GM23338 (cell line): Measurements from ENCODE around the gene TENM4. TPM values are rescaled to one million over a fixed set of nuclear protein-coding genes. Genes with fewer than 3 reads are reported as not detected.

Experiments used
- ATAC-seq: fragments of 200-7000 bp; cut with Tn5 transposase; 3 replicates; pipeline ENCODE4 v1.9.1; 2020
- DNase-seq: peaks from one replicate; pipeline ENCODE4 v3.0.0-alpha.2; 2015; ENCODE audit warnings: low spot score
- H2AFZ ChIP-seq: fragments of 200-600 bp; sonication (generic); 2 replicates; pipeline ENCODE4 v1.8.0; 2016; ENCODE audit warnings: antibody characterized with exemption, mild to moderate bottlenecking, moderate library complexity
- H3F3A ChIP-seq: fragments of 200-600 bp; sonication (generic); replicated peaks from 2 replicates; pipeline ENCODE4 v1.8.0; 2017; ENCODE audit warnings: antibody characterized with exemption, mixed run types, low read depth
- H3K27ac ChIP-seq: fragments of 200-600 bp; sonication (generic); 2 replicates; pipeline ENCODE4 v1.6.1; 2016; ENCODE audit warnings: low read depth
- H3K27me3 ChIP-seq: fragments of 200-600 bp; sonication (generic); 2 replicates; pipeline ENCODE4 v1.8.0; 2016; ENCODE audit warnings: mild to moderate bottlenecking, mixed run types, moderate library complexity; ENCODE audit not compliant: insufficient read depth
- H3K36me3 ChIP-seq: fragments of 200-600 bp; sonication (generic); 2 replicates; pipeline ENCODE4 v1.8.0; 2016; ENCODE audit warnings: mild to moderate bottlenecking; ENCODE audit not compliant: insufficient read depth
- H3K4me1 ChIP-seq: fragments of 200-600 bp; sonication (generic); 2 replicates; pipeline ENCODE4 v1.8.0; 2016; ENCODE audit warnings: mild to moderate bottlenecking, moderate library complexity; ENCODE audit not compliant: insufficient read depth
- H3K4me2 ChIP-seq: fragments of 200-600 bp; sonication (generic); 2 replicates; pipeline ENCODE4 v1.7.1; 2017; ENCODE audit warnings: mixed run types
- H3K4me3 ChIP-seq: fragments of 200-600 bp; sonication (generic); 2 replicates; pipeline ENCODE4 v1.6.1; 2016; ENCODE audit warnings: mixed run types
- H3K79me2 ChIP-seq: fragments of 200-600 bp; sonication (generic); replicated peaks from 2 replicates; pipeline ENCODE4 v1.8.0; 2017; ENCODE audit warnings: mild to moderate bottlenecking; ENCODE audit not compliant: insufficient read depth
- H3K9me2 ChIP-seq: fragments of 200-600 bp; sonication (generic); 2 replicates; pipeline ENCODE4 v1.8.0; 2017; ENCODE audit not compliant: insufficient read depth
- H4K20me1 ChIP-seq: fragments of 200-600 bp; sonication (generic); replicated peaks from 2 replicates; pipeline ENCODE4 v1.8.0; 2017; ENCODE audit warnings: mild to moderate bottlenecking; ENCODE audit not compliant: insufficient read depth
- H3K27ac Mint-ChIP-seq: 2 replicates; pipeline ENCODE4 v1.8.0; 2020; ENCODE audit warnings: inconsistent platforms, mild to moderate bottlenecking, moderate library complexity, mixed read lengths
- H3K27me3 Mint-ChIP-seq: 3 replicates; pipeline ENCODE4 v1.8.0; 2022; ENCODE audit warnings: low read depth, mild to moderate bottlenecking, moderate library complexity, mixed read lengths, inconsistent platforms; ENCODE audit not compliant: insufficient read depth, poor library complexity
- H3K36me3 Mint-ChIP-seq: 3 replicates; pipeline ENCODE4 v1.8.0; 2021; ENCODE audit warnings: low read depth, mild to moderate bottlenecking, inconsistent platforms, moderate library complexity, mixed read lengths
- H3K4me1 Mint-ChIP-seq: 3 replicates; pipeline ENCODE4 v1.8.0; 2020; ENCODE audit warnings: mild to moderate bottlenecking, inconsistent platforms, mixed read lengths
- H3K4me3 Mint-ChIP-seq: 3 replicates; pipeline ENCODE4 v1.8.0; 2021; ENCODE audit warnings: moderate library complexity, mild to moderate bottlenecking, inconsistent platforms, mixed read lengths
- H3K9me3 Mint-ChIP-seq: 3 replicates; pipeline ENCODE4 v1.8.0; 2020; ENCODE audit warnings: moderate library complexity, mild to moderate bottlenecking, inconsistent platforms, mixed read lengths
- CREB1 ChIP-seq: fragments of 250-450 bp; sonication (Bioruptor Pico); IDR thresholded peaks from 2 replicates; pipeline ENCODE4 v1.5.0; 2020; ENCODE audit warnings: low read depth, mild to moderate bottlenecking, moderate library complexity
- POLR2AphosphoS5 ChIP-seq: IDR thresholded peaks from 2 replicates; pipeline ENCODE4 v1.6.1; 2016; ENCODE audit warnings: antibody characterized with exemption, low read depth
- REST ChIP-seq: IDR thresholded peaks from one replicate; pipeline ENCODE4 v1.6.1; 2018; ENCODE audit warnings: antibody characterized with exemption; ENCODE audit not compliant: unreplicated experiment
- polyA plus RNA-seq: library from polyadenylated mRNA; unstranded; fragments of >200 nt; fragmentation: Nextera tagmentation; extraction: Ambion mirVana; gene quantifications from 2 replicates; pipeline ENCODE4 v1.2.1, GENCODE V29; 2016
- total RNA-seq: library from RNA; depleted of rRNA; stranded (reverse); fragments of >200 nt; shearing (Covaris generic); gene quantifications from 2 replicates; pipeline ENCODE4 v1.2.3, GENCODE V29; 2014

Gene TENM4
- total and polyA plus RNA-seq, 2 experiments from 2014 or later, result 7.3 TPM

- TF ChIP-seq REST (no peak), POLR2AphosphoS5 (no peak)
- Histone ChIP-seq H3K27ac (no peak overlapping the region), H3K27me3 (no peaks in the 10 kb centered on the region), H3K9me2 (peaks cover 3% of the 10 kb centered on the region; the same call in 1 of the 2 replicates), H2AFZ (no peak overlapping the region), H3K4me2 (no peak overlapping the region), H3F3A (no peaks in the 10 kb centered on the region), H4K20me1 (no peaks in the 10 kb centered on the region), H3K4me3 (no peak overlapping the region), H3K36me3 (no peaks in the 10 kb centered on the region), H3K4me1 (no peaks in the 10 kb centered on the region; the same call in 1 of the 2 replicates), H3K79me2 (no peaks in the 10 kb centered on the region)
- Mint-ChIP-seq H3K27me3 (no peaks in the 10 kb centered on the region), H3K4me3 (no peak overlapping the region), H3K36me3 (no peaks in the 10 kb centered on the region), H3K27ac (no peak overlapping the region), H3K9me3 (no peaks in the 10 kb centered on the region), H3K4me1 (peaks cover 12% of the 10 kb centered on the region; the same call in 2 of the 3 replicates)
- no peak for ATAC-seq
- no peak for DNase-seq
These were observed 132.4 kb downstream of the TENM4 start for GRCh38 chr11:79308429-79308828.

- DNase-seq, result no peak
- TF ChIP-seq CREB1 (CRISPR knock-in tag) (no peak), POLR2AphosphoS5 (no peak), REST (no peak)
These were observed 136.1 kb downstream of the TENM4 start for GRCh38 chr11:79304599-79305212.

More at GRCh38 chr11:79304599-79305212, 136.1 kb downstream of the TENM4 start:
- H3K4me3 ChIP-seq, result no peak overlapping the region
- no peaks in the 10 kb centered on the region; the same call in 1 of the 2 replicates for H3K4me1 ChIP-seq
- no peak overlapping the region for H3K4me3 Mint-ChIP-seq
- peaks cover 10% of the 10 kb centered on the region; the same call in 2 of the 3 replicates for H3K4me1 Mint-ChIP-seq
- no peaks in the 10 kb centered on the region for H4K20me1 ChIP-seq
- no peaks in the 10 kb centered on the region for H3K27me3 ChIP-seq
- H3K36me3 ChIP-seq, result no peaks in the 10 kb centered on the region
- no peaks in the 10 kb centered on the region for H3K36me3 Mint-ChIP-seq
- ATAC-seq, result no peak
- no peaks in the 10 kb centered on the region for H3K27me3 Mint-ChIP-seq
- peaks cover 6% of the 10 kb centered on the region; the same call in 1 of the 2 replicates for H3K9me2 ChIP-seq
- no peak overlapping the region for H3K27ac Mint-ChIP-seq
- H3F3A ChIP-seq, result no peaks in the 10 kb centered on the region
- no peaks in the 10 kb centered on the region for H3K79me2 ChIP-seq
- H3K9me3 Mint-ChIP-seq, result no peaks in the 10 kb centered on the region
- no peak overlapping the region for H2AFZ ChIP-seq
- no peak overlapping the region for H3K4me2 ChIP-seq
- no peak overlapping the region for H3K27ac ChIP-seq
